HEK293T (cell line): ENCODE measurements around the gene MAD1L1.

Experiments
- ELF4 ChIP-seq: fragments of 450-650 bp; IDR thresholded peaks from 2 replicates; pipeline ENCODE4 v1.6.1; 2017; ENCODE audit warnings: antibody characterized with exemption
- FOXM1 ChIP-seq: fragments of 450-650 bp; IDR thresholded peaks from 2 replicates; pipeline ENCODE4 v1.6.1; 2017; ENCODE audit warnings: mild to moderate bottlenecking, borderline replicate concordance
- L3MBTL2 ChIP-seq: fragments of 450-650 bp; conservative IDR thresholded peaks from 2 replicates; pipeline ENCODE4 v1.6.1; 2016; ENCODE audit warnings: mild to moderate bottlenecking
- SP1 ChIP-seq: fragments of 450-650 bp; IDR thresholded peaks from 2 replicates; pipeline ENCODE4 v1.6.1; 2017
- SUZ12 ChIP-seq: fragments of 450-650 bp; IDR thresholded peaks from 2 replicates; pipeline ENCODE4 v1.6.1; 2016; ENCODE audit warnings: mild to moderate bottlenecking
- ZNF384 ChIP-seq: fragments of 450-650 bp; IDR thresholded peaks from 2 replicates; pipeline ENCODE4 v1.6.1; 2016

- TF ChIP-seq SUZ12 (no peak), SP1 (no peak), L3MBTL2 (no peak), FOXM1 (no peak), ELF4 (no peak), ZNF384 (no peak)
These were observed 133.4 kb downstream of the MAD1L1 start for GRCh38 chr7:2099048-2099957.
